GM12872 (cell line): ENCODE measurements around the gene DPH2.

ENCODE experiments used
- CTCF ChIP-seq: IDR thresholded peaks from 3 replicates; pipeline ENCODE4 v1.5.1; 2011; ENCODE audit warnings: low read depth, mild to moderate bottlenecking, low read length, moderate library complexity; ENCODE audit not compliant: insufficient read depth

The DPH2 gene

DNA sequence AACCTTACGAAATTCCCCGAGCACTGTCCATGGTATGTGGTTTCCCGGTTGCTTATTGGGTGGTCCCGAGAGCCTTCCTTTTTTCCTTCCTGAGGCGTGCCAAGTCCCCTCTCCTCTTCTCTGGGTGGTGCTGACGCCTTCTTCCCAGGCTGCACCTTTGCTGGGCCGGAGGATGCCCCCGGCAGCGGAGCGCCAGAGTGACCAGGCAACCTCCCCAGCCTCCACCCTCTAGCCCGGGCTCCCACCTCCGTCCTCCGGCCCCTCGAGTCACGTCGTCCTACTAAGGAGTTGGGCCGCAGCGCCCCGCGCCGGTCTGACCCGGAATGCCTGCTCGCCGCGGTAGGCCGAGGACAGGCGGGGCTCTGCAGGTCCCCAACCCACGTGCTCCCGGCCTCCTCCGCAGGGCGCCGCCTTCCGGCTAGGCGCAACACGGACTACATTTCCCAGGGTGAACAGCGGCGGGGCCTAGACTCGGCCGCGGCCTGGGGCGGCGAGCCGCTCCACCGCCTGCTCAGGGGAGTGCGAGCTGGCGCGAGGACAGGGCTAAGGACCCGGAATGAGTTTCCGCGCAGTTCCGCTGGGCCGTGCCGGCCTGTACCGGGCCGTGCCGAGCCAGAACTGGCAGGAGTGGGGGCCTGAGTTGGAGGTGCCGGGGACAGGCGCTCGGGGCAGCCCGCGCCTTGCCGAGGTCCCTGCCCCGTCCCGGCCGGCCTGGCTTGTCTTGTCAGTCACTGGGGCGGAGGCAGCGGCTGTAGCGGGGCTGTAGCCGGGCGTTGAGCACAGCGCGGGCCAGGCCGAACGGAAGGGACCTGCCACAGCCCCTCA, 23.4 kb upstream of the DPH2 start, which contains the start of gene IPO13:
IPO13 (plus strand) TSS at position 715 of the 825 bp plus-strand sequence. CDS start 651 bp downstream, outside the sequence.
- peak; percentile 72 for TF ChIP-seq CTCF

GRCh38 chr1:43947061-43947873, 22.5 kb upstream of the DPH2 start:
- no peak for TF ChIP-seq CTCF

GRCh38 chr1:43947874-43948437, 21.9 kb upstream of the DPH2 start:
- no peak for TF ChIP-seq CTCF

GRCh38 chr1:43949678-43950077, 20.1 kb upstream of the DPH2 start:
- TF ChIP-seq CTCF, result no peak

DNA sequence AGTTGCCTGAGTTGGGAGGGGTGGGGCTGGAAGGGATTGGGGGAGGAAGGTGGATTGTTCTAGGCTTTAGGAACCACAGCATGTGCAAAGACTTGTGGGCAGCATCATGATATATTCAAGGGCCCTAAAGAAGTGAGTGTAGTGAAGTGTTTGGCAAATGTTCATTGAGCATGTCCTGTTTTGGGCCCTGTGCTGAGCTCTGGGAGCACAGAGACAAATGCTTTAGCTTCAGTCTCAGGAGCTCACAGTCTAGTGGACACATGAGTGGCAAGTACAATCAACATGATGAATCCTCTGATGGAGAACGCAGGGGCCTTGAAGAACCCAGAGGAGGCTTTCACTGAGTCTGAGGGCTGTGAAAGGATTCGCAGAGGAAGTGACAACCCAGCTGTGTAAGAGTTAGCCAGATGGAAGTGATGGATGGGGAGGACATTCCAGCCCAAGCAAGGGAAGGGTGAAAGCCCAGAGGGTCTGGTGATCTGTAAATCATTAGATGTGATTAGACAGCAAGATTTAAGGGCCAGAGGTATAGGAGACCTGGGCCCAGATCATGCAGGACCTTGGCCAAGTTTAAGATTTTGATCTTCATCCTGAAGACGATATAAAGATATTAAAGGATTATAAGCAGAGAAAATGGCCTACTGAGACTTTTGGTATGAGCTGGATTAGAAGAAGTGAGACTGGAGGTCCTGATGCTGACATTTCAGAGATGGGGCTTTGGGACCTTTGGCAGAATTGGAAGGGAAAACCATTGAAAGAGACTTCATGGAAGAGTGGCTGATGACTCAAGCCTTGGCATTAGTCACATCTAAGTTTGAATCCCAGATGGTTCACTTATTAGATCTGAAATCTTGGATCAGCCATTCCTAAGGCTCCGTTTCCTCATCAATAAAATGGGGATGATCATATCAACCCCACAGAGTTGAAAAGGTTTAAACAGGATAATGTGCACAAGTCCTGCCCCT, 18.5 kb upstream of the DPH2 start:
- no peak for TF ChIP-seq CTCF

DNA sequence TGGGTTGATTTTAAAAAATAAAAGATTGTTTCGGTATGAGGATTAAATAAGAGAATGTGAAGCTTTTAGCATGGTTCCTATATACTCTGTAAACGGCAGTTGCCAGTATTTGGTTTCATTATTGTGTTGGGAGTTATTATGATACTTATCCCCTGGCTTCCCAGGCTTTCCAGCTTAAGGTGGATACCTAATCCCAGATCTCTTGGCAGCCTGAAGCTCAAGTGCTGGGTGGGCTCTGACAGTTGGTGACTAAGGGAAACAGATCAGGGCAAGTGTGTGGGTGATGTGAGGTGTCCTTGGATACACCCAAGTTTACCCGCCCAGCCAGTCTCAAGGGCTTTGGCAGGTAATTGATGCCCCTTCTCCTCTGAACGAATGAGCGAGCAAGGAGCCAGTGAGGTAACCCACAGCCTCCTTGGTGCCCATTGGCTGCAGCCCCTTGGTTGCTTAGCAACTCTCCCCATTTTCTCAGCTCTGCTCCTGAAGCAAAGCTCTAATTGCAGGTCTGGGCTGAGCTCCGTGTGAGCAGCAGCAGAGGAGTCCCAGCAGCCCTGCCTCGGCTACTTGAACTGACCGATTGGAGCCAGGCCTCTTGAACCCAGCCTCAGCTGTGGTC, 17.0 kb upstream of the DPH2 start:
- no peak for TF ChIP-seq CTCF
